GM18868 (cell line): ENCODE results near the gene NDUFB11.

Experiments
- ATAC-seq: cut with Tn5 transposase; IDR thresholded peaks from one replicate; pipeline ENCODE4 v1.9.1; 2021; ENCODE audit warnings: mild to moderate bottlenecking, moderate library complexity; ENCODE audit not compliant: unreplicated experiment

The NDUFB11 gene

GRCh38 chrX:47144626-47145394, at the start of gene NDUFB11, which contains the start of gene RBM10:
Gene NDUFB11 (minus strand): TSS chrX:47144702. CDS start chrX:47144679, 23 bp downstream.
Gene RBM10 (plus strand): TSS chrX:47145221. CDS start chrX:47147482, 2,261 bp downstream.
- ATAC-seq = peak; percentile 91

GRCh38 chrX:47193475-47194193, 49.1 kb upstream of the NDUFB11 start, which contains the start of gene UBA1:
Gene UBA1 (plus strand): TSS chrX:47193829. CDS start chrX:47198803, 4,974 bp downstream.
- peak; percentile 69 for ATAC-seq

GRCh38 chrX:47191806-47192401, 47.4 kb upstream of the NDUFB11 start:
- ATAC-seq = no peak

- no peak for ATAC-seq
Observed at GRCh38 chrX:47191331-47191730, 46.8 kb upstream of the NDUFB11 start.

- peak; percentile 80 for ATAC-seq
Observed at GRCh38 chrX:47190445-47191269, 46.2 kb upstream of the NDUFB11 start.

- no peak for ATAC-seq
Observed at GRCh38 chrX:47189906-47190305, 45.4 kb upstream of the NDUFB11 start.

GRCh38 chrX:47187106-47187677, 42.7 kb upstream of the NDUFB11 start:
- no peak for ATAC-seq

- ATAC-seq = no peak
Observed at GRCh38 chrX:47186096-47186740, 41.7 kb upstream of the NDUFB11 start.

- no peak for ATAC-seq
Observed at GRCh38 chrX:47185241-47185640, 40.7 kb upstream of the NDUFB11 start.

- ATAC-seq = no peak
Observed at GRCh38 chrX:47184486-47184885, 40.0 kb upstream of the NDUFB11 start.

GRCh38 chrX:47182106-47182700, 37.7 kb upstream of the NDUFB11 start:
- no peak for ATAC-seq

GRCh38 chrX:47181301-47181700, 36.8 kb upstream of the NDUFB11 start:
- no peak for ATAC-seq

- no peak for ATAC-seq
Observed at GRCh38 chrX:47180346-47180745, 35.8 kb upstream of the NDUFB11 start.

- ATAC-seq = no peak
Observed at GRCh38 chrX:47179928-47180255, 35.4 kb upstream of the NDUFB11 start.

GRCh38 chrX:47179221-47179927, 34.9 kb upstream of the NDUFB11 start:
- ATAC-seq = no peak

- ATAC-seq = no peak
Observed at GRCh38 chrX:47178337-47178736, 33.8 kb upstream of the NDUFB11 start.

GRCh38 chrX:47177079-47177478, 32.6 kb upstream of the NDUFB11 start:
- ATAC-seq = no peak

- ATAC-seq = no peak
Observed at GRCh38 chrX:47176101-47176740, 31.7 kb upstream of the NDUFB11 start.

GRCh38 chrX:47175588-47175980, 31.1 kb upstream of the NDUFB11 start:
- no peak for ATAC-seq
